Neural crest cell (in vitro differentiated cells): Measurements from ENCODE around the gene TTLL12. TPM values are rescaled to one million over a fixed set of nuclear protein-coding genes. Genes with fewer than 3 reads are reported as not detected.

Experiments
- DNase-seq: peaks from one replicate; pipeline ENCODE4 v3.0.0; 2021; ENCODE audit warnings: low read depth, mixed read lengths, low spot score
- H3K27ac Mint-ChIP-seq: one replicate; pipeline ENCODE4 v1.8.0; 2021; ENCODE audit warnings: mild to moderate bottlenecking, mixed read lengths; ENCODE audit not compliant: unreplicated experiment
- H3K27me3 Mint-ChIP-seq: 2 replicates; pipeline ENCODE4 v1.8.0; 2021; ENCODE audit warnings: low read depth, mild to moderate bottlenecking, mixed read lengths
- H3K36me3 Mint-ChIP-seq: 2 replicates; pipeline ENCODE4 v1.8.0; 2021; ENCODE audit warnings: low read depth, mild to moderate bottlenecking, mixed read lengths
- H3K4me1 Mint-ChIP-seq: 2 replicates; pipeline ENCODE4 v1.8.0; 2021; ENCODE audit warnings: mixed read lengths
- H3K4me3 Mint-ChIP-seq: one replicate; pipeline ENCODE4 v1.8.0; 2021; ENCODE audit warnings: mild to moderate bottlenecking, mixed read lengths
- H3K9me3 Mint-ChIP-seq: 2 replicates; pipeline ENCODE4 v1.8.0; 2021; ENCODE audit warnings: mixed read lengths
- CTCF ChIP-seq: fragments of 200-600 bp; sonication (generic); conservative IDR thresholded peaks from 2 replicates; pipeline ENCODE4 v1.5.0; 2021; ENCODE audit warnings: antibody characterized with exemption, mild to moderate bottlenecking
- total RNA-seq: library from RNA; stranded (reverse); gene quantifications from 2 replicates; pipeline ENCODE4 v1.2.1, GENCODE V29; 2021

Gene TTLL12
- total RNA-seq, 1 donor from 2014 or later, result 72.4 TPM

GRCh38 chr22:43209523-43209890 is 22.6 kb upstream of the TTLL12 start:
- Mint-ChIP-seq H3K36me3 (no peaks in the 10 kb centered on the region), H3K4me1 (peaks cover 7% of the 10 kb centered on the region), H3K27ac (no peak overlapping the region), H3K27me3 (no peaks in the 10 kb centered on the region), H3K9me3 (no peaks in the 10 kb centered on the region), H3K4me3 (no peak overlapping the region)
- no peak for DNase-seq
- TF ChIP-seq CTCF, result no peak

GRCh38 chr22:43208703-43209522 is 22.0 kb upstream of the TTLL12 start:
- Mint-ChIP-seq H3K4me1 (peaks cover 7% of the 10 kb centered on the region), H3K27me3 (no peaks in the 10 kb centered on the region), H3K36me3 (no peaks in the 10 kb centered on the region), H3K9me3 (no peaks in the 10 kb centered on the region), H3K4me3 (no peak overlapping the region), H3K27ac (no peak overlapping the region)
- DNase-seq, result no peak
- TF ChIP-seq CTCF, result no peak

- H3K27me3 Mint-ChIP-seq, result no peaks in the 10 kb centered on the region
- H3K9me3 Mint-ChIP-seq, result no peaks in the 10 kb centered on the region
- no peak for DNase-seq
- TF ChIP-seq CTCF, result no peak
- no peaks in the 10 kb centered on the region for H3K36me3 Mint-ChIP-seq
- no peak overlapping the region for H3K27ac Mint-ChIP-seq
- H3K4me3 Mint-ChIP-seq, result no peak overlapping the region
- H3K4me1 Mint-ChIP-seq, result no peaks in the 10 kb centered on the region
These were observed 21.1 kb upstream of the TTLL12 start for GRCh38 chr22:43207849-43208702.

GRCh38 chr22:43207386-43207785 is 20.5 kb upstream of the TTLL12 start:
- H3K27ac Mint-ChIP-seq, result no peak overlapping the region
- H3K4me3 Mint-ChIP-seq, result no peak overlapping the region
- TF ChIP-seq CTCF, result no peak
- H3K9me3 Mint-ChIP-seq, result no peaks in the 10 kb centered on the region
- DNase-seq, result no peak
- no peaks in the 10 kb centered on the region for H3K36me3 Mint-ChIP-seq
- no peaks in the 10 kb centered on the region for H3K4me1 Mint-ChIP-seq
- H3K27me3 Mint-ChIP-seq, result no peaks in the 10 kb centered on the region

GRCh38 chr22:43206509-43207161 is 19.7 kb upstream of the TTLL12 start:
- Mint-ChIP-seq H3K27ac (no peak overlapping the region), H3K9me3 (no peaks in the 10 kb centered on the region), H3K36me3 (no peaks in the 10 kb centered on the region), H3K27me3 (no peaks in the 10 kb centered on the region), H3K4me3 (no peak overlapping the region), H3K4me1 (no peaks in the 10 kb centered on the region)
- DNase-seq, result no peak
- no peak for TF ChIP-seq CTCF
